ENCODE data around the gene TMCC2.
"Not testable (repeated sequence)": the region's sequence is repeated elsewhere in the genome, so short reads cannot be mapped to it uniquely, and the experiment has no call there.

The TMCC2 gene

GRCh38 chr1:205214756-205215155, 13.0 kb upstream of the TMCC2 start:
- DNase-seq: no peak

- DNase-seq: no peak
Measured at GRCh38 chr1:205216588-205216987, 11.2 kb upstream of the TMCC2 start.

GRCh38 chr1:205217418-205217817, 10.3 kb upstream of the TMCC2 start:
- no peak for DNase-seq

- no peak for DNase-seq
Measured at GRCh38 chr1:205220421-205220820, 7.3 kb upstream of the TMCC2 start.

- no peak for DNase-seq
Measured at GRCh38 chr1:205224736-205225135, 3.0 kb upstream of the TMCC2 start.

GRCh38 chr1:205225901-205226765, 1.6 kb upstream of the TMCC2 start:
- no peak for DNase-seq

- DNase-seq: no peak
Measured at GRCh38 chr1:205226868-205227583, 720 bp upstream of the TMCC2 start.

- DNase-seq: no peak
Measured at GRCh38 chr1:205228093-205228521, 361 bp downstream of the TMCC2 start.

GRCh38 chr1:205229399-205229871, 1.7 kb downstream of the TMCC2 start:
- DNase-seq: peak; percentile 50

GRCh38 chr1:205229916-205230700, 2.4 kb downstream of the TMCC2 start:
- no peak for DNase-seq

GRCh38 chr1:205230982-205231381, 3.2 kb downstream of the TMCC2 start:
- no peak for DNase-seq

- DNase-seq: no peak
Measured at GRCh38 chr1:205232127-205232820, 4.5 kb downstream of the TMCC2 start.

GRCh38 chr1:205232945-205233397, 5.2 kb downstream of the TMCC2 start:
- no peak for DNase-seq

GRCh38 chr1:205233986-205234385, 6.2 kb downstream of the TMCC2 start:
- DNase-seq: not testable (repeated sequence)

- DNase-seq: no peak
Measured at GRCh38 chr1:205235951-205236350, 8.2 kb downstream of the TMCC2 start.

- no peak for DNase-seq
Measured at GRCh38 chr1:205236526-205236925, 8.8 kb downstream of the TMCC2 start.

- no peak for DNase-seq
Measured at GRCh38 chr1:205236951-205237475, 9.3 kb downstream of the TMCC2 start.

- DNase-seq: no peak
Measured at GRCh38 chr1:205237526-205238484, 10.1 kb downstream of the TMCC2 start.

GRCh38 chr1:205239078-205239477, 11.3 kb downstream of the TMCC2 start:
- DNase-seq: no peak

GRCh38 chr1:205240118-205240517, 12.4 kb downstream of the TMCC2 start:
- no peak for DNase-seq

- DNase-seq: no peak
Measured at GRCh38 chr1:205240569-205240968, 12.8 kb downstream of the TMCC2 start.
